K562 (cell line): ENCODE results near the gene TMEM167B. TPM values are rescaled to one million over a fixed set of nuclear protein-coding genes. Genes with fewer than 3 reads are reported as not detected.

Source experiments
- ATAC-seq: fragments of 200-7000 bp; cut with Tn5 transposase; 3 replicates; pipeline ENCODE4 v1.9.1; 2020; ENCODE audit warnings: moderate library complexity
- BruUV-seq: library from RNA; stranded (reverse); fragments of 400-500 nt; replicated peaks from 2 replicates; lab custom pipeline; 2021; lab: Mats Ljungman, UMichigan
- CTCF ChIA-PET: fragments of 300-600 bp; formaldehyde crosslinking; extraction: SDS; loops from one replicate; lab custom pipeline; 2021; ENCODE audit warnings: low intra/inter-chr PET ratio; lab: Yijun Ruan, JAX
- POLR2A ChIA-PET: fragments of 300-600, 350-650 bp; sonication (Branson Sonifier 250); formaldehyde crosslinking; extraction: SDS; loops from one replicate; lab custom pipeline; 2021; ENCODE audit warnings: antibody characterized with exemption, inconsistent platforms; lab: Yijun Ruan, JAX
- DNase-seq, 4 experiments: peaks; one replicate each; pipeline versions ENCODE4 v3.0.0 to v3.0.0-alpha.2; 2011 to 2018; ENCODE audit warnings: low spot score in 3 of 4, mixed read lengths in 3 of 4; ENCODE audit errors: extremely low read depth in 1 of 4
- FAIRE-seq: peaks from 2 replicates; lab custom pipeline; 2011; peaks lifted over from hg19 to GRCh38; lab: Jason Lieb, UNC
- H2AFZ ChIP-seq: 2 replicates; pipeline ENCODE4 v1.6.0; 2011; ENCODE audit warnings: low read depth, low read length, control low read depth, inconsistent platforms
- H3K27ac ChIP-seq: fragments of 200-600 bp; 3 replicates; pipeline ENCODE4 v1.8.0; 2011; ENCODE audit warnings: low read depth, mild to moderate bottlenecking, control low read depth, inconsistent platforms, low read length, moderate library complexity, mixed read lengths; ENCODE audit errors: extremely low read depth
- H3K27me3 ChIP-seq, 2 experiments: fragments of 300-600 bp in 1 of 2; 2 replicates in 1 of 2; 3 replicates in 1 of 2; pipeline versions ENCODE4 v1.6.0 to v1.8.0; 2011; ENCODE audit warnings: inconsistent platforms in 2 of 2, low read length in 2 of 2, mild to moderate bottlenecking in 1 of 2, mixed read lengths in 1 of 2, moderate library complexity in 1 of 2; ENCODE audit not compliant: control insufficient read depth in 2 of 2, insufficient read depth in 2 of 2
- H3K36me3 ChIP-seq: fragments of 300-600 bp; 3 replicates; pipeline ENCODE4 v1.8.0; 2011; ENCODE audit warnings: mild to moderate bottlenecking, low read length, inconsistent platforms; ENCODE audit not compliant: control insufficient read depth, insufficient read depth
- H3K4me1 ChIP-seq, 2 experiments: fragments of 200-600 bp in 1 of 2; replicated peaks in 1 of 2; 2 replicates in 1 of 2; 3 replicates in 1 of 2; pipeline versions ENCODE4 v1.5.1 to v1.8.0; 2011; ENCODE audit warnings: inconsistent platforms in 2 of 2, low read length in 2 of 2, mild to moderate bottlenecking in 1 of 2, mixed read lengths in 1 of 2, moderate library complexity in 1 of 2; ENCODE audit not compliant: control insufficient read depth in 2 of 2, insufficient read depth in 2 of 2
- H3K4me2 ChIP-seq: 2 replicates; pipeline ENCODE4 v1.6.1; 2011; ENCODE audit warnings: low read length, control low read depth, inconsistent platforms, mixed read lengths; ENCODE audit not compliant: insufficient read depth
- H3K4me3 ChIP-seq: fragments of 200-600 bp; sonication (generic), shearing (Covaris generic); 2 replicates; pipeline ENCODE4 v1.5.1; 2016; ENCODE audit warnings: control low read depth, inconsistent platforms
- H3K79me2 ChIP-seq: fragments of 200-600 bp; 3 replicates; pipeline ENCODE4 v1.8.0; 2011; ENCODE audit warnings: low read length, inconsistent platforms; ENCODE audit not compliant: control insufficient read depth, insufficient read depth
- H3K9ac ChIP-seq, 2 experiments: 2 replicates each; pipeline versions ENCODE4 v1.6.0 to v1.6.1; 2011; ENCODE audit warnings: low read depth in 2 of 2, low read length in 2 of 2, control low read depth in 1 of 2, inconsistent platforms in 1 of 2, mild to moderate bottlenecking in 1 of 2, mixed read lengths in 1 of 2; ENCODE audit not compliant: insufficient read depth in 1 of 2
- H3K9me1 ChIP-seq: one replicate; pipeline ENCODE4 v1.6.0; 2011; ENCODE audit warnings: inconsistent platforms, mild to moderate bottlenecking, low read length, moderate library complexity; ENCODE audit not compliant: control insufficient read depth, insufficient read depth
- H3K9me3 ChIP-seq: replicated peaks from 2 replicates; pipeline ENCODE4 v1.5.1; 2011; ENCODE audit warnings: low read depth, low read length, inconsistent platforms; ENCODE audit not compliant: control insufficient read depth, insufficient read depth
- H4K20me1 ChIP-seq: replicated peaks from 2 replicates; pipeline ENCODE4 v1.6.1; 2011; ENCODE audit warnings: low read length, inconsistent platforms, mixed read lengths; ENCODE audit not compliant: control insufficient read depth, insufficient read depth
- ATF7 ChIP-seq: fragments of 450-650 bp; IDR thresholded peaks from 2 replicates; pipeline ENCODE4 v1.7.1; 2014; ENCODE audit warnings: mild to moderate bottlenecking, moderate library complexity
- C11orf30 ChIP-seq: fragments of 450-650 bp; IDR thresholded peaks from 2 replicates; pipeline ENCODE4 v1.6.1; 2016; ENCODE audit warnings: low read depth, mild to moderate bottlenecking
- CEBPB ChIP-seq: fragments of 450-650 bp; IDR thresholded peaks from 2 replicates; pipeline ENCODE4 v1.6.1; 2016; ENCODE audit warnings: missing genetic modification characterization, missing compliant biosample characterization
- DDX20 ChIP-seq: fragments of 450-650 bp; IDR thresholded peaks from 2 replicates; pipeline ENCODE4 v1.6.1; 2016; ENCODE audit warnings: missing genetic modification characterization, low read depth, mild to moderate bottlenecking, missing compliant biosample characterization, moderate library complexity
- EGR1 ChIP-seq: fragments of 450-650 bp; conservative IDR thresholded peaks from 2 replicates; pipeline ENCODE4 v1.6.1; 2017; ENCODE audit warnings: mild to moderate bottlenecking
- ETV5 ChIP-seq: sonication (generic); formaldehyde crosslinking; IDR thresholded peaks from 2 replicates; pipeline ENCODE4 v1.4.0; 2020; ENCODE audit warnings: low read depth, mild to moderate bottlenecking, missing genetic modification reagents
- HCFC1 ChIP-seq: IDR thresholded peaks from 2 replicates; pipeline ENCODE4 v1.6.1; 2012; ENCODE audit warnings: low read depth, low read length, improper control_type of control experiment
- IRF9 ChIP-seq: fragments of 450-650 bp; IDR thresholded peaks from 2 replicates; pipeline ENCODE4 v1.6.1; 2016; ENCODE audit warnings: missing biosample characterization, missing genetic modification characterization
- MTA1 ChIP-seq: fragments of 450-650 bp; IDR thresholded peaks from 2 replicates; pipeline ENCODE4 v1.6.1; 2017; ENCODE audit warnings: borderline replicate concordance
- NELFE ChIP-seq: IDR thresholded peaks from 2 replicates; pipeline ENCODE4 v1.6.1; 2011; ENCODE audit warnings: mild to moderate bottlenecking; ENCODE audit not compliant: insufficient read depth, insufficient read length
- NFE2 ChIP-seq: IDR thresholded peaks from 2 replicates; pipeline ENCODE4 v1.6.1; 2014; ENCODE audit warnings: antibody characterized with exemption, low read depth
- NFRKB ChIP-seq: fragments of 450-650 bp; IDR thresholded peaks from 2 replicates; pipeline ENCODE4 v1.6.1; 2016; ENCODE audit warnings: low read depth
- NR1H2 ChIP-seq: sonication (generic); formaldehyde crosslinking; IDR thresholded peaks from 2 replicates; pipeline ENCODE4 v1.4.0; 2020; ENCODE audit warnings: mild to moderate bottlenecking, missing genetic modification reagents
- PTRF ChIP-seq: fragments of 450-650 bp; IDR thresholded peaks from 2 replicates; pipeline ENCODE4 v1.6.1; 2016; ENCODE audit warnings: mild to moderate bottlenecking, missing genetic modification characterization, missing compliant biosample characterization
- TAL1 ChIP-seq: fragments of 450-650 bp; IDR thresholded peaks from 2 replicates; pipeline ENCODE4 v1.6.1; 2016; ENCODE audit warnings: mild to moderate bottlenecking
- TBP ChIP-seq: optimal IDR thresholded peaks from 2 replicates; pipeline ENCODE3; 2011; ENCODE audit warnings: low read depth, low read length, improper control_type of control experiment
- ZBTB11 ChIP-seq, 3 experiments: fragments of 200-800 bp in 1 of 3; fragments of 250-450 bp in 1 of 3; fragments of 450-650 bp in 1 of 3; sonication (Bioruptor Pico) in 1 of 3; sonication (Bioruptor generic) in 1 of 3; formaldehyde crosslinking in 1 of 3; IDR thresholded peaks; 2 replicates each; pipeline versions ENCODE4 v1.6.1 to v1.8.0; 2016 to 2022; ENCODE audit warnings: mild to moderate bottlenecking in 2 of 3, missing genetic modification characterization in 2 of 3, missing compliant biosample characterization in 1 of 3, moderate library complexity in 1 of 3
- ZNF316 ChIP-seq: fragments of 450-650 bp; IDR thresholded peaks from 2 replicates; pipeline ENCODE4 v1.6.1; 2016
- ZNF586 ChIP-seq: fragments of 450-650 bp; formaldehyde crosslinking; conservative IDR thresholded peaks from 2 replicates; pipeline ENCODE4 v1.4.0; 2020; ENCODE audit warnings: mild to moderate bottlenecking, moderate library complexity
- ZNF717 ChIP-seq: fragments of 250-450 bp; sonication (Bioruptor Pico); IDR thresholded peaks from 2 replicates; pipeline ENCODE4 v1.5.0; 2021
- WGBS: fragments of 100-300 bp; shearing (Covaris generic); methylation state at CpG from one replicate; pipeline ENCODE4 v1.1.6; 2016; ENCODE audit warnings: low coverage, mixed read lengths; ENCODE audit not compliant: insufficient coverage; ENCODE audit errors: missing lambda C conversion rate; 5-methylcytosine and 5-hydroxymethylcytosine counted together
- in situ Hi-C: fragments of 300-500 bp; cut with MboI; formaldehyde crosslinking; loops from 4 replicates; pipeline ENCODE4 v1.15.0; 2018; ENCODE audit warnings: inconsistent platforms, mixed read lengths
- intact Hi-C: fragments of 100-400 bp; cut with micrococcal nuclease; formaldehyde crosslinking; loops from 2 replicates; pipeline ENCODE4 v1.14.2; 2022
- polyA plus RNA-seq, 8 experiments: library from polyadenylated mRNA; depleted of rRNA in 4 of 8; stranded (reverse) in 5 of 8; unstranded in 3 of 8; fragments of >200 nt; fragmentation: Nextera tagmentation in 2 of 8; fragmentation: Illumina TruSeq in 1 of 8; extraction: Ambion mirVana in 2 of 8; extraction: Trizol in 1 of 8; gene quantifications; 2 replicates each; pipeline versions ENCODE4 v1.2.1 to v1.2.3, GENCODE V29; 2011 to 2014; ENCODE audit warnings: inconsistent platforms in 1 of 8, missing spikeins in 1 of 8
- total RNA-seq, 7 experiments: library from RNA; depleted of rRNA in 6 of 7; stranded (reverse); fragments of >200 nt in 6 of 7; fragmentation: Illumina TruSeq in 2 of 7; extraction: Trizol in 2 of 7; gene quantifications; 2 replicates each; pipeline versions ENCODE4 v1.2.1 to v1.2.3, GENCODE V29; 2011 to 2021; ENCODE audit warnings: low replicate concordance in 1 of 7

The TMEM167B gene
- total and polyA plus RNA-seq, 9 of the 15 experiments (the other 6 are each of a cell fraction or from before 2014, with no cell fraction given): 17.2 to 36.4 (median 32.2) TPM

GRCh38 chr1:109091078-109091838 lies 694 bp downstream of the TMEM167B start:
- ChIA-PET POLR2A (interaction anchor here (0.6 to 4.5 kb wide), 12 partner anchors 8 to 143 kb away, joined by 3 to 90 read pairs (median 4); a partner anchor contains a TSS), CTCF (interaction anchor here (2.9 kb wide), 1 partner anchor 21 kb away, joined by 12 read pairs; a partner anchor contains a TSS)
- in situ Hi-C loops: no loop called here
- Histone ChIP-seq H3K27me3 (no peaks in the 10 kb centered on the region), H3K4me1 (peaks cover 0 to 24% of the 10 kb centered on the region in 2 experiments; a peak in 4 of 5 replicates), H3K27ac (peak overlapping the region; percentile 95), H3K4me3 (peak overlapping the region; percentile 85), H3K4me2 (peak overlapping the region; percentile 97), H3K79me2 (peaks cover 70% of the 10 kb centered on the region), H3K9me3 (no peaks in the 10 kb centered on the region), H2AFZ (peak overlapping the region; percentile 99), H3K9me1 (no peaks in the 10 kb centered on the region), H3K36me3 (peaks cover 39% of the 10 kb centered on the region), H3K9ac (peak overlapping the region; percentile 90 to 93), H4K20me1 (no peaks in the 10 kb centered on the region)
- TSS peak; percentile 51 for BruUV-seq
- WGBS: 0% methylated on average over 13 of the region's 13 CpGs
- peak; percentile 79 for ATAC-seq
- peak; percentile 71 for FAIRE-seq
- intact Hi-C loops: loop anchor here (1.0 kb wide), 1 partner anchor 9 kb away; no protein-coding TSS in a partner anchor
- peak in 3 of 4 experiments; percentile 16 to 81 (median 78) for DNase-seq
- TF ChIP-seq NFRKB: 0 out of 2 replicates have a peak, but pooled peaks have one; percentile 1
- no peak for TF ChIP-seq IRF9
- TF ChIP-seq TBP: peak; percentile 63
- peak; percentile 81 for TF ChIP-seq NFE2
- TF ChIP-seq ETV5 (CRISPR knock-in tag): no peak
- TF ChIP-seq TAL1: no peak
- TF ChIP-seq DDX20: no peak
- TF ChIP-seq ATF7: no peak
- TF ChIP-seq ZNF717: no peak
- no peak for TF ChIP-seq ZNF586
- no peak for TF ChIP-seq PTRF
- no peak for TF ChIP-seq NELFE
- peak in 1 of 3 experiments; percentile 80; a peak in 2 of 6 replicates for TF ChIP-seq ZBTB11 (CRISPR knock-in tag; IDR thresholded peaks at IDR 0.05)
- no peak for TF ChIP-seq MTA1
- 0 out of 2 replicates have a peak, but pooled peaks have one; percentile 68 for TF ChIP-seq NR1H2 (CRISPR knock-in tag)
- peak; percentile 47 for TF ChIP-seq C11orf30
- TF ChIP-seq HCFC1: 0 out of 2 replicates have a peak, but pooled peaks have one; percentile 6
- TF ChIP-seq CEBPB (tag): peak; percentile 30; the same call in 1 of the 2 replicates
- peak; percentile 83 for TF ChIP-seq ZNF316
- TF ChIP-seq EGR1: no peak
